ENCODE data around the gene SLC35B2.

Gene SLC35B2

GRCh38 chr6:44255871-44256774, 1.2 kb downstream of the SLC35B2 start:
- in situ Hi-C loops (cut with HindIII; ENCODE audit: low sequenced_read_pairs), result loop anchor here (5.0 to 10.0 kb wide), 2 partner anchors 49 to 81 kb away; no protein-coding TSS in a partner anchor

- in situ Hi-C loops (cut with HindIII; ENCODE audit: low sequenced_read_pairs), result loop anchor here (5.0 to 10.0 kb wide), 2 partner anchors 50 to 82 kb away; no protein-coding TSS in a partner anchor
These were observed 2.1 kb downstream of the SLC35B2 start for GRCh38 chr6:44255105-44255808.

- in situ Hi-C loops (cut with HindIII; ENCODE audit: low sequenced_read_pairs), result loop anchor here (5.0 to 10.0 kb wide), 2 partner anchors 50 to 83 kb away; no protein-coding TSS in a partner anchor
These were observed 2.9 kb downstream of the SLC35B2 start for GRCh38 chr6:44254191-44255104.

- in situ Hi-C loops (cut with HindIII; ENCODE audit: low sequenced_read_pairs), result loop anchor here (10.0 kb wide), 1 partner anchor 51 kb away; no protein-coding TSS in a partner anchor
These were observed 3.8 kb downstream of the SLC35B2 start for GRCh38 chr6:44253307-44254101.

- in situ Hi-C loops (cut with HindIII; ENCODE audit: low sequenced_read_pairs), result loop anchor here (10.0 kb wide), 1 partner anchor 53 kb away; no protein-coding TSS in a partner anchor
These were observed 5.5 kb downstream of the SLC35B2 start for GRCh38 chr6:44251576-44252524.

- in situ Hi-C loops (cut with HindIII; ENCODE audit: low sequenced_read_pairs), result loop anchor here (10.0 kb wide), 1 partner anchor 54 kb away; no protein-coding TSS in a partner anchor
These were observed 6.6 kb downstream of the SLC35B2 start for GRCh38 chr6:44250718-44251123.

GRCh38 chr6:44250067-44250717, 7.1 kb downstream of the SLC35B2 start:
- in situ Hi-C loops (cut with HindIII; ENCODE audit: low sequenced_read_pairs), result loop anchor here (10.0 kb wide), 1 partner anchor 55 kb away; no protein-coding TSS in a partner anchor

GRCh38 chr6:44249082-44249748, 8.1 kb downstream of the SLC35B2 start:
- in situ Hi-C loops (cut with HindIII; ENCODE audit: low sequenced_read_pairs), result loop anchor here (25.0 kb wide), 1 partner anchor 137 kb away; no protein-coding TSS in a partner anchor

- in situ Hi-C loops (cut with HindIII; ENCODE audit: low sequenced_read_pairs), result loop anchor here (25.0 kb wide), 1 partner anchor 136 kb away; no protein-coding TSS in a partner anchor
These were observed 8.7 kb downstream of the SLC35B2 start for GRCh38 chr6:44248579-44248978.

- in situ Hi-C loops (cut with HindIII; ENCODE audit: low sequenced_read_pairs), result loop anchor here (25.0 kb wide), 1 partner anchor 135 kb away; no protein-coding TSS in a partner anchor
These were observed 9.7 kb downstream of the SLC35B2 start for GRCh38 chr6:44247338-44248302.

- in situ Hi-C loops (cut with HindIII; ENCODE audit: low sequenced_read_pairs), result loop anchor here (25.0 kb wide), 1 partner anchor 134 kb away; no protein-coding TSS in a partner anchor
These were observed 10.5 kb downstream of the SLC35B2 start, which contains the start of gene HSP90AB1 for GRCh38 chr6:44246663-44247337. HSP90AB1 (plus strand) TSS chr6:44247101; CDS start chr6:44248630, 1,529 bp downstream.

- in situ Hi-C loops (cut with HindIII; ENCODE audit: low sequenced_read_pairs), result loop anchor here (25.0 kb wide), 1 partner anchor 134 kb away; no protein-coding TSS in a partner anchor
These were observed 11.2 kb downstream of the SLC35B2 start for GRCh38 chr6:44245912-44246662.

GRCh38 chr6:44245391-44245911, 11.9 kb downstream of the SLC35B2 start:
- in situ Hi-C loops (cut with HindIII; ENCODE audit: low sequenced_read_pairs), result loop anchor here (25.0 kb wide), 1 partner anchor 133 kb away; no protein-coding TSS in a partner anchor

- in situ Hi-C loops (cut with HindIII; ENCODE audit: low sequenced_read_pairs), result loop anchor here (25.0 kb wide), 1 partner anchor 131 kb away; no protein-coding TSS in a partner anchor
These were observed 14.0 kb downstream of the SLC35B2 start for GRCh38 chr6:44243345-44243744.

Measured in DLD1 (cell line).